ENCODE results near the gene RAB32.

The RAB32 gene

GRCh38 chr6:146548898-146549374 is 5.3 kb downstream of the RAB32 start (continued):
- TF ChIP-seq PRDM2 (tag by site-specific recombination; IDR thresholded peaks at IDR 0.05; ENCODE audit: borderline replicate concordance) (no peak), FEZF1 (tag by site-specific recombination; IDR thresholded peaks at IDR 0.05) (no peak), KLF9 (tag by site-specific recombination; IDR thresholded peaks at IDR 0.05; ENCODE audit: low read depth) (no peak), ZBTB44 (tag by site-specific recombination; IDR thresholded peaks at IDR 0.05) (no peak), ZNF488 (tag by site-specific recombination; IDR thresholded peaks at IDR 0.05) (no peak), ZBTB26 (tag by site-specific recombination; optimal IDR thresholded peaks at IDR 0.05) (no peak), ZNF776 (tag by site-specific recombination; IDR thresholded peaks at IDR 0.05; ENCODE audit: borderline replicate concordance) (no peak), ZNF623 (tag by site-specific recombination; IDR thresholded peaks at IDR 0.05) (no peak)

GRCh38 chr6:146550911-146551310 is 7.3 kb downstream of the RAB32 start:
- POLR2A ChIA-PET = no interaction called here
- H3K4me1 ChIP-seq (ENCODE audit: control insufficient read depth, insufficient read depth, low read length) = peaks cover 4% of the 10 kb centered on the region

GRCh38 chr6:146551545-146551944 is 7.9 kb downstream of the RAB32 start:
- Histone ChIP-seq H3K4me1 (ENCODE audit: control insufficient read depth, insufficient read depth, low read length) (no peaks in the 10 kb centered on the region), H3K4me3 (ENCODE audit: low read depth, low read length) (no peak overlapping the region), H3K9me3 (ENCODE audit: control insufficient read depth, insufficient read depth, low read depth, low read length) (no peaks in the 10 kb centered on the region), H3K27ac (ENCODE audit: extremely low read depth, low read depth, low read length) (no peak overlapping the region), H3K36me3 (ENCODE audit: control insufficient read depth in 2 of 2, insufficient read depth in 1 of 2, low read length in 2 of 2) (peaks cover 4 to 36% of the 10 kb centered on the region in 2 experiments; a peak in 2 of 3 replicates)
- TF ChIP-seq ZNF501 (tag by site-specific recombination; IDR thresholded peaks at IDR 0.05) = no peak
- TF ChIP-seq ZNF248 (tag by site-specific recombination; IDR thresholded peaks at IDR 0.05) = no peak
- no peak for TF ChIP-seq ZNF488 (tag by site-specific recombination; IDR thresholded peaks at IDR 0.05)
- TF ChIP-seq ZNF544 (tag by site-specific recombination; IDR thresholded peaks at IDR 0.05) = no peak
- TF ChIP-seq ZNF639 (tag by site-specific recombination; IDR thresholded peaks at IDR 0.05) = no peak
- TF ChIP-seq ZNF513 (tag by site-specific recombination; IDR thresholded peaks at IDR 0.05) = no peak
- TF ChIP-seq GFI1B (tag by site-specific recombination; IDR thresholded peaks at IDR 0.05) = no peak
- no peak for TF ChIP-seq SP7 (tag by site-specific recombination; IDR thresholded peaks at IDR 0.05)
- no peak for TF ChIP-seq ZNF214 (tag by site-specific recombination; IDR thresholded peaks at IDR 0.05; ENCODE audit: borderline replicate concordance)
- no peak for TF ChIP-seq FEZF1 (tag by site-specific recombination; IDR thresholded peaks at IDR 0.05)
- POLR2A ChIA-PET = no interaction called here
- CTCF ChIA-PET = interaction anchor here (1.0 kb wide), 1 partner anchor 623 kb away, joined by 3 read pairs; no protein-coding TSS in a partner anchor

More at GRCh38 chr6:146550911-146551310, 7.3 kb downstream of the RAB32 start:
- Histone ChIP-seq H3K36me3 (ENCODE audit: control insufficient read depth in 2 of 2, insufficient read depth in 1 of 2, low read length in 2 of 2) (peaks cover 4 to 36% of the 10 kb centered on the region in 2 experiments; a peak in 2 of 3 replicates), H3K27ac (ENCODE audit: extremely low read depth, low read depth, low read length) (no peak overlapping the region), H3K4me3 (ENCODE audit: low read depth, low read length) (no peak overlapping the region), H3K9me3 (ENCODE audit: control insufficient read depth, insufficient read depth, low read depth, low read length) (no peaks in the 10 kb centered on the region)
- TF ChIP-seq ZNF473 (tag by site-specific recombination; IDR thresholded peaks at IDR 0.05) = no peak
- CTCF ChIA-PET = interaction anchor here (1.0 kb wide), 1 partner anchor 622 kb away, joined by 3 read pairs; no protein-coding TSS in a partner anchor

Measured in HEK293 (cell line).